COR-L47 (cell line): ENCODE data around the gene RACGAP1.
A peak's percentile ranks its signal among the peaks of the same experiment; 100 is the strongest.

Experiments used
- DNase-seq: peaks from one replicate; lab custom pipeline; 2025; lab: John Stamatoyannopoulos, UW

RACGAP1 gene

GRCh38 chr12:50025187-50026059, at the start of gene RACGAP1:
Gene RACGAP1, minus strand, starts transcription at chr12:50025494. Its CDS starts 8,779 bp downstream, at chr12:50016715.
- DNase-seq, result peak; percentile 99

GRCh38 chr12:50073712-50074111, 48.4 kb upstream of the RACGAP1 start:
- DNase-seq, result no peak

DNA sequence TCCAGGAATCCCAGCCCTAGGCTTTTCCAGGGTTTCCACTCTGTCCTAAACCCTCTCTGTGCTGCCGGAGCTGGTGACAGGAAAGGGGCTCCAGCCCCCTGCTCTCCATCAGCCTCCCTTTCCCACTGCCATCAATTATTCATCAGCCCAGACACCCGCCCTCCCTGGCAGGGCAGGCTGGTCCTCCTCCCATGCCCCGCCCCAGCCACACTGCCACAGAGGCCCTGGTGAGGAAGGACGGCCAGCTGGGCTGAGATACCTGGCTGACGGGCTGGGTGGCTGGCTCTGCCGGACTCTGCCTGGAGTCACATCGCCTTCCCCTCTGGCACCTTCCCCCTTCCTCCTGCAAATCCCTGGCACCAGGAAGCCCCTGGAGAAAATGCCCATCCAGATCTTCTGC, 47.9 kb upstream of the RACGAP1 start:
- no peak for DNase-seq

GRCh38 chr12:50072198-50072907, 47.1 kb upstream of the RACGAP1 start:
- no peak for DNase-seq

- peak; percentile 71 for DNase-seq
Observed at GRCh38 chr12:50070314-50071060, 45.2 kb upstream of the RACGAP1 start.

DNA sequence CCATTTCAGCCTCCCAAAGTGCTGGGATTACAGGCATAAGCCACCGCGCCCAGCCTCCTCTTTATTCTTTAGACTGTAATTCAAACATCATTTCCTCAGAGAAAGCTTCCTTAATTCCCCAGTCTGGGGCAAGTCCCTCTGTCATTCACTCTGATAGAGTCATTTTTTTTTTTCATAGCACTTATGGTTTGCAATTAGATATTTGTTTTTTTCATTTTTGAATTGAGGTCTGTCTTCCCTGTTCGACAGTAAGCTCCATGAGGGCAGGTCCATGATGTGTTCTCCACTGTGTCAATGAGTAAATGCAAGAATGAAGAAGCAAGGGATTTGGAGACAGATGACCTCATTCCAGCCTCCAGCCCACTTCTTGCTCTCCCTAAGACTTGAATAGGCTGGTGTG, 44.2 kb upstream of the RACGAP1 start:
- DNase-seq, result no peak

GRCh38 chr12:50069069-50069468, 43.8 kb upstream of the RACGAP1 start:
- no peak for DNase-seq

- DNase-seq, result no peak
Observed at GRCh38 chr12:50066402-50066801, 41.1 kb upstream of the RACGAP1 start.

DNA sequence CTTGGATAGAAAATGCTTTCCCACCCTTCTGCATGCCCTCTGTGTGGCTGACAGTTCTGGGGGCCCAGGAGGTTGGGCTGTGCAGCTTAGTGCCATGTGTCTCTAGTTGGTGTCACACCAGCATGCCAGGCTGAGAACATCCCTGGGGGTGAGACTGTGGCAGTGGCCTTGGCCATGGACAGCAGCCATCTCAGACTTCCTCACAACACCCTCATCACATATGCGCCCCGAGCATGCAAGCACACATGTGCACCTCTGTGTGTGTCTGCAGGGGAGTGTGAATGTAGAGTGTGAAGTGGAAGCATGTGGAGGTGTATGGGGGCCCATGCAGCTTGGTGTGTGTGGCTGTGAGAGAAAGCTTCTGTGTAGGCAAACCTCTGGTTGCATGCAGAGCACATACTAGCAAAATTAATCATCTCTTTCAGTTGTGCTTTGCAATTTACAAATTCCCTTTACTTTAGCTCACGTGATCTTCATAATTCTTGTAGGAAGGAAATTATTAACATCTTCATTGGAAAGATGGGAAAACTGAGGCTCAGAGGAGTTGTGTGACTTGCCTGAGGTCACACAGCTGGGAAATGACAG, 40.5 kb upstream of the RACGAP1 start:
- no peak for DNase-seq

- DNase-seq, result no peak
Observed at GRCh38 chr12:50062728-50063460, 37.6 kb upstream of the RACGAP1 start.

DNA sequence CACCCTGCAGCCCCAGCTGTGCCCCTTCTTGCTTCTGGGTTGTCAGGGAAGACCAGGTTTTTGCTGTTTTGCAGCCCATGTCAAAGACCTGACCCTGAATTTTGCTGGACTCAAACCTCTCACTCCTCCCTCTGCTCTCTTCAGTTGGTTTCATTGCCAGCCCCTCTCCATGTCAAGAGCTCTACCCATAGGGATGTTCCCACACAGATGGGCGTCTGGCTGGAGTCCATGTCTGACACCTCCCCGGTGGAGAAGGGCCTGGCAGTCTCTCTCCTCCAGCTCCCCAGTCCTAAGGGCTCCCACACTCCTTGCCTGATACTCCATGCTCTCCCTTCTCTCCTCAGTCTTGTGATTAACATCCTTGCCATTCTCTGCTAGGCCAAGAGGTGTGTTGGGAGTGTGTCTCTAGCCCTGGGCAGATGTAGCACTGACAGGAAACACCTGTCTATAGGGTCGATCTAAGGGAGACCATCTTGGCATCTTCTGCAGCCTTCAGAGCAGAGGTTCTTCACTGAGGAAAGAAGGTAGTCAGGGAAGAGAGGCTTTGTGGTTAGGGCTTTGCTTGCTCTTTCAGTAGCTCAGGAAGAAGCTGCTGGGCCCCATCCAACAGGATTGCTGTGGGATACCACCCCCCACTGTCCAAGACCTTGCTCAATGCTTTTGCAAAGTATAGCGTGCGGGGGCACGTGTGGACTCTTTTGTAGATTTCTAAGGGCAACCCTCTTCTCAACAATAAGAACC, 36.8 kb upstream of the RACGAP1 start:
- no peak for DNase-seq

GRCh38 chr12:50061171-50061570, 35.9 kb upstream of the RACGAP1 start:
- no peak for DNase-seq

DNA sequence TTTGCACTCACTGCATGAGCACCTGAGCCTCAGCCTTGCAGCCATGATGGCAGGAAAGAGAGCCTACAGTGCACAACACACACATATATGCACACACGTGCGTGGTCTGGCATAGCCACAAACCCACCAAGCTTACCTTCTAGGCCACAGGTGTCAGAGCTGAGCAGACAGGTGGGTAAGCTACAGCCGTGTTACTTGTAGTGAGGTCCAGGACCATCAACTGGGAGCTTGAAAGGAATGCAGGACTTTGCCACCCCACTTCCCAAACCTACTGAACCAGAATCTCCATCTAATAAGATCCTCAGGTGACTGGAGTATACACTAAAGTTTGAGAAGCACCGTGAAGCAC, 34.8 kb upstream of the RACGAP1 start:
- DNase-seq, result no peak

DNA sequence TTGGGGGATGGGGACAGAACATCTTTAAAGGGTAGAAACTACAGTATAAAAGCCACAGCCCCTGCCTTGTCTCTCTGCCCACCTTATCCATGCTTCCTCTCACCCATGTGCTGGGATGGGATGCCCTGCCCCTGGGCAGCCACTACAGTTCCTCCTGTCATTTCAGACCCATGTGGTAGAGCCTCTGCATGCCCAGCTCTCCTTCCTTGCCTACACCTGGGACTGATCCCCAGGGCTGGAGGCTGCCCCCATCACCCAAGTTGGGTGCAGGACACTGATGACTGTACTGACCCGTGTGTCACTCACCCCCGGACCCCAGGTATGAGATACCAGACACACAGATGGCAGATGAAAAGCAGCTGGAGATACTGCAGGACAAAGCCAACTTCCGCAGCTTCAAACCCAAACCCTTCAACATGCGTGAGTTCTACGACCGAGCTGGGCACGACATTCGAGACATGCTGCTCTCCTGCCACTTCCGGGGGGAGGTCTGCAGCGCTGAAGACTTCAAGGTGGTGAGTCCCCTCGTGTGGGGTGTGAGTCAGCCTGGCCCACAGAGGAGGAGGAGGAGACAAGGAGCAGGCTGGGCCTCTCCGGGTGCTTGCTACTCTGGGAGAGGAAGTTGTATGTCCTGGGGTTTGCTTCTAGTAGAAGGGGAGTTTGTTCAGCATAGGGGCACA, 34.3 kb upstream of the RACGAP1 start:
- no peak for DNase-seq

- no peak for DNase-seq
Observed at GRCh38 chr12:50058743-50059312, 33.5 kb upstream of the RACGAP1 start.

DNA sequence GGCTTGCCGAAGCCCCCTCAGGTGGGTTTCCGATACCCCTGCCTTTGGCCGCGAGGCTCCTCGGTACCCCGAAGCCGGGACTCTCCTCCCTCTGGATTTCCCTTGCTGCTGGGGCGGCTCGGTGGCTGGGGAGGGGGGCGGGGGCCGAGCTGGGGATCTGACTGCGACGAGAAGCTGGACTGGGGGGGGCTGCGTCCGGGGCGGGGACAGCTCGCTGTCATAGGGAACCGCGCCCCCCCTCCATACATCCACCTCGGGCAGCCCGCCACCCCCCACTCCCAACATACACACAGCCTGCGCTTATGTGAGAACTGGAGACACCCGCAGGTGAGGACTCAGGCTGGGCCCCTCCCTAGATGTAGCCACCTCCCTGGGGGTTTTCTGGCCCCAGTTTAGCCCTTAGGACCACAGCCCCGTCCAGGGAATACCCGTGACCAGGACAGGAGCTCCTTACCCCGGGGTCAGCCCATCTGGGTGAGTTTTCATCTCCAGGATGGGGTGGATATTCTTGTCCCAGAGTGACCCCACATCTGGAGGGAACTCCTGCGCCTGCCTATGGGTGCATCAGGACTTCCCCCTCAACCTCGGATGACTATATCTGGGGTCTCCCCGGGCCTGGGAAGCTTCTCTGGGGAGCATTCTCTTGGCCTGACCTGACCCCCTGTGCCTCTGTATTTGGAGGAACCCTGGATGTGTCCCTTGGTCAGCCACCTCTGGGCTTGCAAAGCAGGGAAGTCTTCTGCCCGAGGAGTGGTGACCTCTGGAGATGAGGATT, 32.8 kb upstream of the RACGAP1 start:
- no peak for DNase-seq

DNA sequence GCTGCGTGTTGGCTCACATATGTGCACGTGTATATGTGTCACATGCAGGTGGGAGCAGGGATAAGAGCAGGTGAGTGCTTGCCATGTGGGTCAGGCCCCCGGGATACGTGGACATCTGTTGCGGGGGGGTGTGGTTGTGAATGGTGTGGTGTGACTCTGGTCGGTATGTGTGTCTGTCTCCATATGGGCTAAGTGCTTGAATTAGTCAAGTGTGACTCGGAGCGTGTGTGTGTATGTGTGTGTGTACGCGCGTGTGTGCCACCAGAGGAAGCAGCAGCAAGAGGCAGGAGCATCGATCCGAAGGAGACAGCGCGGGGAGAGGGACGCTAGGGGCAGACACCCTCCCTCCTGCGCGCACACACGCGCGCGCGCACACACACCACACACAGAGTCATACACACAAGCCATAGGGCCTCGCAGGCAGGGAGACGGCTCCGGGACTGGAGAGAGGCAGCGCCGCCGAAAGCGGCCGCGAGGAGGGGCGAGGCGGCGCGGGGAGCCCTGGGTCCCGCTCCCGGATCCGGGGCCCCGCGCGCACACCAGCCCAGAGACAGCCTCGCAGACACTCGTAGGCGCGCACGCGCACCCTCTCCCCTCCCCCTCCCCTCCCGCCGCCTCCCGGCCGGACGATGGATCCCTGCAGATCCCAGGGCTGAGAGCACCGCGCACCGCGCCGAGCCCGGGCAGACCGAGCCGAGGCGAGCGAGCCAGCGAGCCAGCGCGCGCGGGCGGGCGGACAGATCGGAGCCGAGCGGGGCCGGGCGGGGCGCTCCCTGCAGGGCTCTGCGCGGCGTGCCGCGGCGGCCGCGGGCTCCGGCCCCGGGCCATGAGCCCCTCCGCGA, 31.9 kb upstream of the RACGAP1 start, which contains the start of gene ASIC1:
ASIC1 (plus strand) TSS at position 597 of the 842 bp plus-strand sequence. CDS start 1,171 bp downstream, outside the sequence.
- DNase-seq, result peak; percentile 62

DNA sequence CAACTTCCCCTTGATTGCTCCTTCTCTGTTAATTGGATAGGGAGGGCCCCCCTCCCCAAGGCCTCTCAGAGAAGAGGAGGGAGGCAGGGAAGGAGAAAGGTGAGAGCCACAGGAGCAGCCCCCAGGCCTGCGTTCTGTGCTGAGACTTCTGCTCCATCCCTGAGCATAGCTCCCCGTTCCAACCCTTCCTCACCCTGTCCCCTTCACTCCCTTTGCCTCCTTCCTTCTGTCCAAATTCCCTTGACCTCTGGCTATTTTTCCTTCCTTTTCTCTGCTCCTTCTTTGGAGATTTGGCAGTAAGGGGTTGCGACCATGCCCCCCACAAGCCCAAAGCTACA, 31.3 kb upstream of the RACGAP1 start:
- no peak for DNase-seq
